HepG2 (cell line): ENCODE measurements around the gene NBEAL1. TPM values are rescaled to one million over a fixed set of nuclear protein-coding genes. Genes with fewer than 3 reads are reported as not detected.

ENCODE experiments used
- ATAC-seq: fragments of 200-7000 bp; cut with Tn5 transposase; 3 replicates; pipeline ENCODE4 v1.9.1; 2020; ENCODE audit warnings: mild to moderate bottlenecking, moderate library complexity
- BruUV-seq: library from RNA; stranded (reverse); fragments of 400-500 nt; replicated peaks from 2 replicates; lab custom pipeline; 2021; lab: Mats Ljungman, UMichigan
- CTCF ChIA-PET: fragments of 300-600 bp; formaldehyde crosslinking; extraction: SDS; loops from one replicate; lab custom pipeline; 2021; ENCODE audit warnings: low total read pairs, inconsistent platforms, low intra/inter-chr PET ratio; lab: Yijun Ruan, JAX
- POLR2A ChIA-PET: fragments of 350-600 bp; sonication (Branson Sonifier 250); formaldehyde crosslinking; loops from one replicate; lab custom pipeline; 2020; ENCODE audit warnings: antibody characterized with exemption, inconsistent platforms; lab: Yijun Ruan, JAX
- DNase-seq: peaks from one replicate; pipeline ENCODE4 v3.0.0-alpha.2; 2015; ENCODE audit warnings: low spot score
- FAIRE-seq: peaks from 3 replicates; lab custom pipeline; 2011; peaks lifted over from hg19 to GRCh38; lab: Jason Lieb, UNC
- H2AFZ ChIP-seq: one replicate; pipeline ENCODE4 v1.6.1; 2011; ENCODE audit warnings: low read length, inconsistent platforms
- H3K27ac ChIP-seq: fragments of 300-600 bp; 3 replicates; pipeline ENCODE4 v1.8.0; 2011; ENCODE audit warnings: mixed run types, mild to moderate bottlenecking, mixed read lengths, low read length, inconsistent platforms; ENCODE audit not compliant: insufficient read depth; ENCODE audit errors: extremely low read length
- H3K27me3 ChIP-seq, 2 experiments: fragments of 200-600 bp in 1 of 2; 2 replicates in 1 of 2; 3 replicates in 1 of 2; pipeline versions ENCODE4 v1.6.0 to v1.8.0; 2011; ENCODE audit warnings: low read length in 2 of 2, mild to moderate bottlenecking in 2 of 2, moderate library complexity in 2 of 2, inconsistent platforms in 1 of 2; ENCODE audit not compliant: insufficient read depth in 2 of 2, control insufficient read depth in 1 of 2
- H3K36me3 ChIP-seq, 2 experiments: fragments of 200-600 bp in 1 of 2; replicated peaks in 1 of 2; 2 replicates in 1 of 2; 3 replicates in 1 of 2; pipeline versions ENCODE4 v1.5.1 to v1.8.0; 2011; ENCODE audit warnings: low read length in 2 of 2, inconsistent platforms in 1 of 2; ENCODE audit not compliant: insufficient read depth in 2 of 2, control insufficient read depth in 1 of 2
- H3K4me1 ChIP-seq: 2 replicates; pipeline ENCODE4 v1.5.1; 2012; ENCODE audit warnings: low read length, inconsistent platforms; ENCODE audit not compliant: insufficient read depth
- H3K4me2 ChIP-seq: 2 replicates; pipeline ENCODE4 v1.6.0; 2011; ENCODE audit warnings: low read depth, low read length, inconsistent platforms
- H3K4me3 ChIP-seq, 3 experiments: fragments of 200-600 bp in 1 of 3; sonication (generic), shearing (Covaris generic) in 1 of 3; replicated peaks in 1 of 3; 2 replicates each; pipeline ENCODE4 v1.5.1; 2011 to 2016; ENCODE audit warnings: low read length in 3 of 3, inconsistent platforms in 2 of 3, low read depth in 2 of 3, mild to moderate bottlenecking in 2 of 3, control low read depth in 1 of 3, mixed read lengths in 1 of 3; ENCODE audit not compliant: insufficient read depth in 1 of 3
- H3K79me2 ChIP-seq: one replicate; pipeline ENCODE4 v1.6.1; 2011; ENCODE audit warnings: low read length, inconsistent platforms; ENCODE audit not compliant: insufficient read depth
- H3K9ac ChIP-seq: 2 replicates; pipeline ENCODE4 v1.6.0; 2011; ENCODE audit warnings: mild to moderate bottlenecking, low read depth, low read length, inconsistent platforms; ENCODE audit not compliant: insufficient read depth
- H3K9me3 ChIP-seq: 2 replicates; pipeline ENCODE4 v1.5.1; 2012; ENCODE audit warnings: mild to moderate bottlenecking, low read length
- H4K20me1 ChIP-seq: 2 replicates; pipeline ENCODE4 v1.6.0; 2011; ENCODE audit warnings: inconsistent platforms, mild to moderate bottlenecking, low read length, moderate library complexity; ENCODE audit not compliant: insufficient read depth
- ATF7 ChIP-seq, 2 experiments: fragments of 450-650 bp in 1 of 2; sonication (generic) in 1 of 2; formaldehyde crosslinking in 1 of 2; IDR thresholded peaks; 2 replicates each; pipeline versions ENCODE4 v1.4.0 to v1.6.1; 2016 to 2020; ENCODE audit warnings: antibody characterized with exemption in 1 of 2, mild to moderate bottlenecking in 1 of 2, missing genetic modification reagents in 1 of 2
- CEBPB ChIP-seq: IDR thresholded peaks from 2 replicates; pipeline ENCODE4 v1.6.1; 2011; ENCODE audit warnings: low read depth, low read length, improper control_type of control experiment, borderline replicate concordance
- CSRNP1 ChIP-seq: sonication (generic); formaldehyde crosslinking; IDR thresholded peaks from 2 replicates; pipeline ENCODE4 v1.8.1; 2023; ENCODE audit warnings: mild to moderate bottlenecking, missing genetic modification reagents
- HOXD1 ChIP-seq: sonication (generic); formaldehyde crosslinking; IDR thresholded peaks from 2 replicates; pipeline ENCODE4 v1.5.0; 2020; ENCODE audit warnings: missing genetic modification reagents
- MBNL3 ChIP-seq: fragments of 250-450 bp; sonication (Bioruptor Pico); conservative IDR thresholded peaks from 2 replicates; pipeline ENCODE4 v1.8.0; 2022; ENCODE audit warnings: mild to moderate bottlenecking, inconsistent platforms
- NRL ChIP-seq: sonication (generic); formaldehyde crosslinking; IDR thresholded peaks from 2 replicates; pipeline ENCODE4 v1.5.0; 2020; ENCODE audit warnings: missing genetic modification reagents, mild to moderate bottlenecking, moderate library complexity, borderline replicate concordance
- RBM22 ChIP-seq: fragments of 200-400 bp; formaldehyde crosslinking; optimal IDR thresholded peaks from 2 replicates; pipeline ENCODE3; 2017; ENCODE audit warnings: mild to moderate bottlenecking, low read length, moderate library complexity
- TBL1XR1 ChIP-seq: fragments of 150-350 bp; IDR thresholded peaks from 2 replicates; pipeline ENCODE4 v1.6.1; 2014; ENCODE audit warnings: borderline replicate concordance, low read length; ENCODE audit not compliant: partially characterized antibody
- ZNF33A ChIP-seq: sonication (generic); formaldehyde crosslinking; IDR thresholded peaks from 2 replicates; pipeline ENCODE4 v1.5.1; 2020; ENCODE audit warnings: missing genetic modification reagents, mild to moderate bottlenecking, moderate library complexity, borderline replicate concordance
- ZNF512B ChIP-seq: sonication (generic); formaldehyde crosslinking; IDR thresholded peaks from 2 replicates; pipeline ENCODE4 v1.5.1; 2020; ENCODE audit warnings: missing genetic modification reagents, mild to moderate bottlenecking, borderline replicate concordance
- ZNF567 ChIP-seq: sonication (generic); formaldehyde crosslinking; IDR thresholded peaks from 2 replicates; pipeline ENCODE4 v1.8.1; 2023; ENCODE audit warnings: mild to moderate bottlenecking, missing genetic modification reagents, borderline replicate concordance
- ZNF670 ChIP-seq: sonication (generic); formaldehyde crosslinking; IDR thresholded peaks from 2 replicates; pipeline ENCODE4 v1.8.0; 2022; ENCODE audit warnings: mild to moderate bottlenecking, missing genetic modification reagents, borderline replicate concordance
- ZNF790 ChIP-seq: sonication (generic); formaldehyde crosslinking; IDR thresholded peaks from 2 replicates; pipeline ENCODE4 v1.8.0; 2022; ENCODE audit warnings: missing genetic modification reagents, mild to moderate bottlenecking, borderline replicate concordance
- WGBS: methylation state at CpG from one replicate; pipeline ENCODE4 v1.1.6; 2017; ENCODE audit warnings: low lambda C conversion rate; 5-methylcytosine and 5-hydroxymethylcytosine counted together
- in situ Hi-C: cut with HindIII; loops from 2 replicates; pipeline ENCODE4 v1.10.0; 2017; ENCODE audit warnings: low pct_unique_long_range_greater_than_20kb; ENCODE audit not compliant: extremely low pct_ligation_motif_present
- intact Hi-C: fragments of 100-400 bp; cut with micrococcal nuclease; formaldehyde crosslinking; loops from one replicate; pipeline ENCODE4 v1.10.0; 2022; ENCODE audit not compliant: unreplicated experiment
- polyA plus RNA-seq, 8 experiments: library from polyadenylated mRNA; depleted of rRNA in 3 of 8; stranded (reverse) in 7 of 8; unstranded in 1 of 8; fragments of >200 nt; fragmentation: Illumina TruSeq in 4 of 8; extraction: Trizol in 4 of 8; gene quantifications; 2 replicates each; pipeline versions ENCODE4 v1.2.1 to v1.2.3, GENCODE V29; 2011 to 2016; ENCODE audit warnings: low read depth in 4 of 8, missing spikeins in 1 of 8, mixed read lengths in 1 of 8; ENCODE audit not compliant: insufficient read depth in 1 of 8
- total RNA-seq, 5 experiments: library from RNA; depleted of rRNA; stranded (reverse); fragments of >200 nt; fragmentation: Illumina TruSeq; extraction: Trizol; gene quantifications; 2 replicates each; pipeline ENCODE4 v1.2.3, GENCODE V29; 2016; ENCODE audit warnings: low read depth in 1 of 5

NBEAL1 gene
- total and polyA plus RNA-seq, 2 of the 13 experiments (the other 11 are each of a cell fraction or from before 2014, with no cell fraction given) = 6.4 to 15.7 TPM

GRCh38 chr2:203164311-203164935 is 149.7 kb downstream of the NBEAL1 start:
- ATAC-seq = no peak
- intact Hi-C loops (no loop called here), in situ Hi-C loops (no loop called here)
- Histone ChIP-seq H3K79me2 (no peaks in the 10 kb centered on the region), H3K36me3 (no peaks in the 10 kb centered on the region; a peak in 1 of 5 replicates), H3K9me3 (no peaks in the 10 kb centered on the region), H3K27ac (no peak overlapping the region), H3K27me3 (no peaks in the 10 kb centered on the region), H2AFZ (no peak overlapping the region), H3K4me3 (no peak overlapping the region), H3K4me2 (no peak overlapping the region), H3K9ac (no peak overlapping the region), H3K4me1 (no peaks in the 10 kb centered on the region), H4K20me1 (no peaks in the 10 kb centered on the region)
- no peak for TF ChIP-seq CSRNP1
- TF ChIP-seq NRL (CRISPR knock-in tag) = no peak
- no peak for TF ChIP-seq RBM22
- TF ChIP-seq ATF7 (IDR thresholded peaks at IDR 0.05) = no peak
- TF ChIP-seq ATF7 (CRISPR knock-in tag; IDR thresholded peaks at IDR 0.05) = no peak
- ChIA-PET CTCF (no interaction called here), POLR2A (no interaction called here)
- DNase-seq = no peak
- WGBS = 100% methylated on average over 1 of the region's 1 CpG
- BruUV-seq = no TSS peak
- no peak for FAIRE-seq

GRCh38 chr2:203167751-203168150 is 153.1 kb downstream of the NBEAL1 start:
- ATAC-seq (no peak), DNase-seq (no peak), FAIRE-seq (no peak)
- Histone ChIP-seq H3K4me3 (no peak overlapping the region), H3K9me3 (no peaks in the 10 kb centered on the region), H3K9ac (no peak overlapping the region), H3K4me2 (no peak overlapping the region), H2AFZ (no peak overlapping the region), H3K27me3 (no peaks in the 10 kb centered on the region), H3K4me1 (no peaks in the 10 kb centered on the region), H3K36me3 (no peaks in the 10 kb centered on the region; a peak in 1 of 5 replicates), H3K79me2 (no peaks in the 10 kb centered on the region), H4K20me1 (no peaks in the 10 kb centered on the region), H3K27ac (no peak overlapping the region)
- CTCF ChIA-PET = no interaction called here
- BruUV-seq = no TSS peak
- in situ Hi-C loops = no loop called here
- 95% methylated on average over 5 of the region's 5 CpGs for WGBS
- intact Hi-C loops = no loop called here
- POLR2A ChIA-PET = interaction anchor here (1.2 kb wide), 1 partner anchor 9 kb away, joined by 3 read pairs; no protein-coding TSS in a partner anchor
- TF ChIP-seq ZNF33A (CRISPR knock-in tag) (no peak), TBL1XR1 (no peak), CEBPB (no peak), ZNF567 (CRISPR knock-in tag) (no peak), HOXD1 (CRISPR knock-in tag) (no peak), ZNF670 (CRISPR knock-in tag) (no peak), ZNF790 (CRISPR knock-in tag) (no peak), ZNF512B (CRISPR knock-in tag) (no peak), MBNL3 (no peak)
